GM12891 (cell line): ENCODE measurements around the gene CALCA.

Source experiments
- POLR2AphosphoS5 ChIP-seq: IDR thresholded peaks from 2 replicates; pipeline ENCODE4 v1.6.1; 2011; ENCODE audit warnings: low read depth, low read length, control low read depth
- SPI1 ChIP-seq: IDR thresholded peaks from 2 replicates; pipeline ENCODE4 v1.6.1; 2011; ENCODE audit warnings: low read depth, low read length, control low read depth

DNA sequence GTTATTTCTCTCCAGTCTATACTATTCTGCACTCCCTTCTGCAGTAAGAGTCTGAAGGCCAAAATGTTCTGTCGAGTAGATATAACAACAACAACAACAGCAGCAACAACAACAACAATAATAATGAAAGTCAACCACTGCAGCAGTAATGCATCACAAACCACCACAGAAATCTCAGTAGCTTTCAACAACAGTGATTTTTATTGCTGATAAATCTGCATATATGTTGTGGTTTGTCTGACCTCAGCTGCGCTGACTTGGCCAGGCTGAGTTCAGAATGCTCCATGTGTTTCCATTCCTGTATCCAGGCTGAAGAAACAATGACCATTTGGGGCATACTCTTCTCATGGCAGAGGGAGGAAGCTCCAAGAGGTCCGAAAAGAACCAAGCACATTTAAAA, 47.8 kb downstream of the CALCA start:
- no peak for TF ChIP-seq SPI1
- no peak for TF ChIP-seq POLR2AphosphoS5
